Cortex of kidney (tissue), 1 donor: ENCODE data around the gene RBBP8NL.

ENCODE experiments used
- DNase-seq: peaks from one replicate; lab custom pipeline; 2025; lab: John Stamatoyannopoulos, UW

The RBBP8NL gene

DNA sequence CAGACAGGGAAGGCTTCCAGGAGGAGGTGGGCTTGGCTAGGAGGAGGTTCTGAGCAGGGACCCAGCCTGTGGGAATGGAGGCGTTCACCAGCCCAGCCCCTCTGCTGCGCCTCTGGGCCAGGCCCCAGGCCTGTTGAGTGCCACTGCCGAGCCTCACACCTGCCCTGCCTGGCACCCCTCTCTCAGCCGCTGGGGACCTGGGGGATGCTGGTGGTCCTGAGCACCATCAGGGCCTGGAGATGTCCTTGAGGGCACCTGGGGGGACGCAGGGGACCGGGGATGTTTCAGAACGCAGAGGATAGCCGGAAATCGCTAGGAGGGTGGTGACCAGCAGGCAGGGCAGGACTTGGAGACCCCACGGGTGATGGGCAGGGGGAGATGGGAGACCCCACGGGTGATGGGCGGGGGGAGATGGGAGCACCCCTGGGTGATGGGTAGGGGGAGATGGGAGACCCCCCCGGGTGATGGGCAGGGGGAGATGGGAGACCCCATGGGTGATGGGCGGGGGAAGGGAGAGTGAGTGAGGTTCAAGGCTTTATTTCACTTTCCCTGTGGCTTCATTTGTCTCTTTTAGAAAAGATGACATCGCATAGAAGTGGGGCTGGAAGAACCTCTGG, 35.7 kb upstream of the RBBP8NL start:
- DNase-seq: no peak

DNA sequence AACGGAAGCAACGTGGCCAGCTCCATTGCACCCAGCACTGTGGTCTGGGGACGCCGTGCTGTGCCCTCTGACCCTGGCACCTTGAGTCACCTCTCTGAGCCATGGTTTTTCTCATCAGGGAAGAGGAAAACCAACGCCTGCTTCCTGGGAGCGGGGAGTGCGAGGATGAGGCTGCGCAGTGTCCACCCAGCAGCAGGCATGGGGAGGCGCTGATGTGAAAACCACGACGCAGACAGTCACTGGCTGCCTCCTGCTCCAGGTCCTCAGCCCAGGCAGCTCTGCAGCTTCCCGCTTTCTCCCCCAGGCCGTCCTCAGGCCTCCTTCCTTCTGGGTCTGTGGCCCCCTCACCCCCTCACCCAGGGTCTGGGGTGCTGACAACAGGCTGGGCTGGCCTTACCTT, 34.5 kb upstream of the RBBP8NL start:
- DNase-seq: no peak

DNA sequence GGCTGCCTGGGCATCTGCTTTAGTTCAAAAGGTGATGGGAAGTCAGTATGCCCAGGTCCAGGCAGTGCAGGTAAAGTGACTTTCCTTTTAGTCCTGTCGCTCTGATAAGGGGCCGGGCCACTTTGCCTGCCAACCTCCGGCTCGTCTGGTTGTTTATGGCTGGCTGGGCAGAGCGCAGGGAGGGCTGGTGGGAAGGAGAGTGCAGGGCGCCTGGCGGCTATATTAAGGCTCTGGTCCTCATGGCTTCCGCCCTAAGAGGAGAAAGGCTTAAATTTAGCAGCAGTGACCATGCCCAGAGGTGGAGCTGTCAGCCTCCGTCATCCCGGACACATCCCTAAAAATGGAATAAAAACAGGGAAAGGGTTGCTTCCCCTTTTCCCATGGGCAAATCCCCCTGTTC, 33.8 kb upstream of the RBBP8NL start:
- no peak for DNase-seq

- DNase-seq: no peak
Observed at GRCh38 chr20:62460678-62461077, 33.3 kb upstream of the RBBP8NL start.

DNA sequence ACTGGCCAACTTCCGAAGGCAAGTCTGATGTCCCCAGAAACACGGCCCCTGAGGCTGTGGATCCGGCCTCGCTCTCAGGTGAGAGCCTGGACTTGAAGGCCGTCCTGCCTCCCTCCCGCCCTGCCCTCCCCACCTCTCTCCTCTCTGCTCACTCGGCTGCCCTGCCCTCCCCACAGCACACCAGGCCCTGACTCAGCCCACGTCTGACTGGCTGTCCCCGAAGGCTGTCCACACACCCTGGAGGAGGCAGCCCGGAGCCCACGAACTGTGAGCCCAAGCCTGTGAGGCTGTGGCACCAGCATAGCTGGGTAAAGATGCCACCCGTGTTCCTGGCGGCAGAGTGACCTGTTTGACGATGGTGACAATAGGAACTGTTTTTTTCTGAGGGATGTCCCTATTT, 32.1 kb upstream of the RBBP8NL start:
- no peak for DNase-seq

DNA sequence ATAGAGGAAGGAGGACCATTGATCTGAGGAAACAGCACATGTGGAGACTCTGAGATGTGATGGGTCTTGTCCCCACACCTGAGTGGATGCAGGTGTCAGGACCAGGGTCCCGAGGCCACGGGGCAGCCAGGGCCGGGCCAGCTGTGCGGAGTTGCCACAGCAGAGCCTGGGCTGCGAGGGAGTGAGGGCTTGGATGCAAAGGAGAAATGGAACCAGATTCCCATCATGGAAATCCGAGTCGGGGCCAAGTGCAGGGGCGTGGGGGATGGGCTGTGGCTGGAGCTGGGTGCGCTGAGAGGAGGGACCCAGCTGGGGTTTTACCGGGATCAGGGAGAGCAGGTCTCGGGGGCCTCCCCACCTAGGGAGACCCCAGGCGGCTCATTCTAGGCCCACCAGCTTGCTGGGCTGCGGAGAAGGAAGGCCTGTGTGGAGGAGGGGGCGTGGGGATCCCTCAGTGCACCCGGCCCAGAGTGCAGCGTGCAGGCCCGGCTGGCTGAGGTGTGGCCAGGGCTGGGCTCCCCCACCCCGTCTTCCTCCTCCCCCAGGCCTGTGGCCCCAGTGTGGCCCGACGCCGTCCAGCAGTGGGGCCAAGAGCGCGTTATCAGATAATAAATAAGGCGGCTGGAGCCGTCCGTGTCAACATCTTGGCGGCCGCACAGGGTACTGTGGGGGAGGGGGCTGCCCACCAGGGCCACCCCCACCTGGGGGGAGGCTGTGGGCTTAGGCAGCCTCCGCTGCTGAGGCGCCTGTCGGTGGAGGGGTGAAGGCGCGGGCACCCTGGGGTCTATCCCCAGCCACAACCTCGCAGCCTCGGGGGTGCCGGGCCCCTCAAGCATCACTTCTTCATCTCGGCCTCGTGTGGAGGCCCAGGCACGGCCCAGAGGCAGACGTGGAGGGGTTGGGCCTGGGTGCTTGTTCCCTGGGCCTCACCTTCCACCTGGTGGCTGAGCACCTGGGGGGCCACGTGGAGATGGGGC, 31.2 kb upstream of the RBBP8NL start:
- DNase-seq: no peak

GRCh38 chr20:62457831-62458230, 30.5 kb upstream of the RBBP8NL start:
- DNase-seq: no peak

DNA sequence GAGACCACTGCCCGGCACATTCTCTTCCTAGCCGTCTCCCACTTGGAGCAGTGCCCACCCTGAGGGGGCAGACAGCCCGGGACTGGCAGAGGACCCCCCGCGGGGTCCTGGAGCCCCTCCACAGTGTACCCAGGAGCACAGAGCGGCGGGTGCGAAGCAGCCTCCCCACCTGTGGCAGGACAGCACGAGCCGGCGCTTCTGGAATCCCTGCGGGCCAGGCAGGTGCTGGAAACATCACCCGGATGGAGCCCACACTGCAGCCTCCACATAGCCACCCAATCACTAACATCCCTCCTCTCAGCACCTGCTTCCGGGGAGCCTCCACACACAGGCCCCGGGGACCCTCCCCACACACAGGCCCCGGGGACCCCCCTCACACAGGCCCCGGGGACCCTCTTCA, 29.8 kb upstream of the RBBP8NL start:
- DNase-seq: no peak

DNA sequence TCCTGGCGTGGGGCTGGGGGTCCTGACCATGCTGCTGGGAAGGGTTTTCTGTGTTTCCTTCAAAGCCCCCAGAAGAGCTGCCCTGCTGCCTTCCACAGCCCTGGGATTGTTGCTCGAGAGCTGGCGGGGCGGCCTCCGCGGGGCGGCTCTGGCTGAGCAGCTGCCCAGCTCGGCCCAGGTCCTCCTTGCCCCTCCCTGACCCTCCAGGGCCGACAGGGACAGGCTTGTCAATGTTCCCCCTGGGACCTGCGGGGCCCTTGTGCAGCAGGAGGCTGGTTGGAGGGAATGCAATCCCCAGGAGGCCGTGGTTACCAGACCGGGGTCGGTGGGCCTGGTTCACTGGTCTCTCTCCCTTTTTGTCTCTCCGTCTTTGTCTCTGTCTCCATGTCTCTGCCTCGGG, 28.6 kb upstream of the RBBP8NL start:
- no peak for DNase-seq

DNA sequence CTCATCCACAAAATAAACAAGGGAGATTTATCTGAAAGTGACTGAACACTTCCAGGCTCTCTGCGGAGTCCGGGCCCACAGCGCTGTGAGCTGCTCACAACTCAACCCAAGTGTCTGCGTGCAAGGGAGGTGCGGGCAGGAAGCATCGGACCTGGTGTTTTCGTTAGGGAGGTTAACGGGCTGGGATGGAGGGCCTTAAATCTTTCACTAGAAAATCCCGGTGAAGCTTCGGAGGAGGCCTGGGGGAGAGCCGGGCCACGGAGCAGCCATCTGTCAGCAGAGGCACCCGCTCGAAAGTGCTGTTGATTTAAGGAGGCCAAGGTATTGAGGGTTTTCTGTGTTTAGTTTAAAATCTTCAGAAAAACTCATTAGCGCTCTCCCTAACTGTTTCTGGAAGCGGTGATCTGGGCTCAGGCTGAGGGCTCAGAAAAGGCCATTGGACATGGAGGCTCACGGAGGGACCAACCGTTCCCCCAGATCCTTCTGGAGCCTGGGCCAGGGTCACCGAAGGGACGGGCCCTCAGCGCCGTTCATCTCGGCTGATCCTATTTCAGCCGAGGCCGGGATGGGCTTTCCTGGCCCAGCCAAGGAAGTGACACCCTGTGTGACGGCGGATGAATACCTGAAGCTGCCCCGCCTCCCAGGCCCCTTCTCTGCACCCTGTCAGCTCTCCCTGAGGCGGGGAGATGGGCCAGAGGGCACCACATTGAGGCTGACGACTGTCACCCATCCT, 27.7 kb upstream of the RBBP8NL start:
- DNase-seq: no peak

DNA sequence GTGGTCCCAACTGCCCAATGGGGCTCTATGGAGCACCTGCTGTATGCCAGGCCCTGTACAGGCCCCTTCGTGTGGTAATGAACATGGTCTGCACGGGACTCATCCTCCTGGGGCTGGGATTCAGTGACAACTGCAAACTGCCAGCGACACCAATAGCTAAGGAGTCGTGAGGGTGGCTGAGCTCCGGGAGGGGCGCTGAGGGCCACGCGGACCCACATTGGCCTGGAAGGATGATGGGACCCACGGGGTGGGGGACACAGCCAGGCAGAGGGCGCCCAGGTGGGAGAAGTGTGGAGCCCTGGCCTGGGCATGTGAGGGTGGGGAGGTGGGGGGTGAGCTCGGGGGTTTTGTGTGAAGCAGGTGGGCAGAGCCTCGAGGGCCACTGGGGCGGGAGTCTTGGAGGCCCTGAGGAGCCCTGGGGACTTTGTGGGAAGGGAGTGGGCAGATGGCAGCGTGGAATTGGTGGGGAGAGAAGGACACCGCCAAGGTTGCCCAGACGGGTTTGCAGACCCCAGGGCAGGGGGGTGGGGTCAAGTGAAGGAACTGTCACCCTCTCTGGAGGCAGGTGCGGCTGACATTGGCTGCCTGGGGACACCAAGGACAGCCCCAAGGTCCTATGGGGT, 26.0 kb upstream of the RBBP8NL start:
- DNase-seq: no peak

DNA sequence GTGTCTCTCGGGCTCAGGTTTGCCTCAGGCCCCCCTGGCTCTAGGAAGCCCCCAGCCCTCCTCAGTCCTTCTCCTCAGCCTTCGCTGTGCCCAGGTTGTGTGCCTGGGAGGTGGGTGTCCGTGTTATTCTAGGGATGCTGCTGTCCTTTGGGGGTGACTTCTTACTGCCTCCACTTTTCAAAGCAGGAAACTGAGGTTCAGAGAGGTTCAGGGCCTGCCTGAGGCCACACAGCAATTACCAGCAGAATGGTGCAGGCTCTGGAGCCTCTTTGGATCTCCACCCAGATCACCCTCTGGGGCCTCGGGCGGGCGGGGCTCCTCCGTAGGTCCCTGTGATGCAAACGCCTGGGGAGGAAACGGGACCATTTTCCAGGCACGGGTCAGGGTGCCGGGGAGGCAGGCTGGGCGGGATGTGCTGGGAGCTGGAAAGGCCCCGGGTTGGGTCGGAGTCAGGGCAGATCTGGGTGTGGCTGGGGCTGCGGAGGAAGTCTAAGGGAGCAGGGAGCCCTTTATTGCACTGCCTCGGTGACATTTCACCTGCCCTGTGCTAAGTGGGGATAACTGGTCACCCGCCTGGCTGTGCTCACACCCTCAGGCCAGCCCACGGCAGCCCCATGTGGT, 25.2 kb upstream of the RBBP8NL start:
- no peak for DNase-seq

- DNase-seq: no peak
Observed at GRCh38 chr20:62451970-62452369, 24.6 kb upstream of the RBBP8NL start.

DNA sequence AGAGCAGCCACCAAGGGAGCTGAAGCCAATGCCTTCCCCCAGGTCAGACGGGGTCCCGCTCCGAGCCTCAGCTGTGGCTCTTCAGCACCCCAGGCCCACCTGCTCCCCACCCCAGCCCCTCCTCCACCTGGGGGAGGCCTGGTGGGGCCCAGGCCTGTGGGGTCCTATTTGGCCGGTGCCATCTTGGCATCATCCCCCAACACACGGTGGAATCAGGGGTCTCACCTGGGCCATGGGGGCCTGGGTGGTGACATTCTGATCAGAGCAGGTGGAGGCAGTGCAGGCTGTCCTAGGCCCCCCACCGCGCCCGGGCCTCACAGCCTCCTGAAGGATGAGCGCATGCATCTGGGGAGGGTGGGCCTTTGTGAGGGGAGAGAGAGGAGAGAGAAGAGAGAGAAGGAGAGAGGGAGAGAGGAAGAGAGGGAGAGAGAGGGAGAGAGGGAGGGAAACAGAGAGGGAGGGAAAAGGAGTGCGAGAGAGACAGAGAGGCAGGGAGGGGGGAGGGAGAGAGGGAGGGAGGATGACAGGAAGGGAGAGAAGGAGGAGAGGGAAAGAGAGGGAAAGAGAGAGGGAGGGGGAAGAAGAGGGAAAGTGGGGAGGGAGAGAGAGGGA, 23.9 kb upstream of the RBBP8NL start:
- DNase-seq: no peak

- no peak for DNase-seq
Observed at GRCh38 chr20:62449951-62450691, 22.8 kb upstream of the RBBP8NL start.

GRCh38 chr20:62448788-62449187, 21.4 kb upstream of the RBBP8NL start:
- no peak for DNase-seq

DNA sequence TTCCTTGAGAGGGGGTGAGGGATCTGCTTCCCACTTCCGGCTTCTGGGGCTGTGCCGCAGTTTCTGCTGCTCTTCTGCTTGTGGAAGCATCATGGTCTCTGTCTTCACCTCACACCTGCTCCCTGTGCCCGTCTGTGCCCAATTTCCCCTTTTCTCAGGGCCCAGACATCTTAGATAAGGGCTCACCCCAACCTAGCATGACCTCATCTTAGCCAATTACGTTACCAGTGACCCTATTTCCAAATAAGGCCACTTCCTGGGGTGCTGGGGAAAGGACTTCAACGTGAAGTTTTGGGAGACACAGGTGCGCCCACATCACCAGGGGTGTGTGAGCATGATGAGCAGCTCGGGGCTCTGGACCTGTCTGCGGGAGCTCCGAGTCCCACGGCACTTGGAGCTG, 20.7 kb upstream of the RBBP8NL start:
- no peak for DNase-seq

DNA sequence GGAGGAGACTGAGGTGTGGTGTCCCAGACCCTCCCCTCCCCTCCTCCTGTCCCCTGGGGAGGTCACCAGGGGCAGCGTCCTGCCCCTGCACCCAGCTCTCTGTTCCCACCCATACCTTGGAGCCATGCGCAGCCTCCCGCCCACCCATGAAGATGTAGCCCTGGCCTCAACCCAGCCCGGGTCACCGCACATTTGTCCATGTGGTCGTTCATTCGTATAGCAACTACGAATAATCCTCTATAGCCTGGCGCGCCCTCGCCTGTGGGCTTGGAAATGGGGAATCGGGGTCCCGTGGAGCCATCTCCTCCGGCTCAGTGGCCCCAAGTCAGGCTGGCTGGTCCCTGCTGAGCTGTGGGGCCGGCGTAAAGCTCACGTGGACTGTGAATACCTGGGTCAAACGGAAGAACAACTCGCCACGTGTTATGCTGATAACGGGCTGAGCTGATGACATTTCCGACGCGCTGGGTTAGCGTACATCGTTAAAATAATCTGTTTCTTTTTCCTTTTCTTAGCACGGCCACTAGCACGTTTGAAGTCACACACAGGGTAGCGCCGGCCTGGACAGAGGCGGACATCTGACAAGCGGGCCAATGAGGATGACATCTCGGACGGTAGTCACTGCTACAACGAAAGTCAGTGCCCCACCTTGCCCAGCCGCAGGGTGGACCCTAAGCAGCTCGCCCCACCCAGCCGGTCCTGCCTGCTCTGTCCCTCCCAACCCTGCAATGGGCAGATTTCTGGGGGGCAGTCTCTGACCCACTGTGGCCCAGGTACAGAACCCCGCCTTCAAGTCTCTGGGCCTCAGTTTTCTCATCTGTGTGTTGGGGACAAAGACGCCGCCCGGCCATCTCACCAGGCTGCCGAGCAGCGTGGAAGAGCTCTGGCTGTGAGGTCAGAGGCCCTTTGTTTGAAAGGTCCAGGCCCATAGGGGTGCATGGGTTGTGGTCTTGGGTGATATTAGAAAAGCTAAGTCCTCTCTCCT, 19.8 kb upstream of the RBBP8NL start:
- DNase-seq: no peak

DNA sequence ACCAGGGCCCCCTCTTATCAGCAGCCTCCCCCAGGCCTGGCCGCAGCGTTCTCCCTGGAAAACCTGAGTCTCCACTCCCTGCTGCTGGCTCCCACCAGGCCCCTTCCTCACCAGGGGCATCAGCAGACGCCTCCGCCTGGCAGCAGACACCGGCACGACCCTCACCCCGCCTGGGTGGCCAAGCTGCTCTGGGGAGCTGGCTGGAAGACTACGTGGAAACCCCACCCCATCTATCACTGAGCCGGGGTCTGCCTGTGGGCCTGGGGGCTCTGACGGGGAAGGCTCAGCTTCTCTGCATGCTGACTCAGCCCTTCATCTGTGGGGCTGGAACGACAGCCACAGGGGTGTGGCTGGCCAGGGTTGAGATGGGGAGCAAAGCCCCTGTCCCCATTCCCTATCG, 19.1 kb upstream of the RBBP8NL start:
- DNase-seq: no peak
